Measurements from ENCODE around the gene RIC8B.

GRCh38 chr12:106767954-106768822 is 6.3 kb upstream of the RIC8B start:
- TF ChIP-seq TAF1 (IDR thresholded peaks at IDR 0.05; ENCODE audit: borderline replicate concordance, insufficient read depth, low read length) (no peak), SIN3A (IDR thresholded peaks at IDR 0.05; ENCODE audit: borderline replicate concordance, insufficient read depth, low read length) (no peak), POLR2AphosphoS5 (IDR thresholded peaks at IDR 0.05; ENCODE audit: low read depth, low read length) (no peak), REST (IDR thresholded peaks at IDR 0.05; ENCODE audit: insufficient read depth in 1 of 2, low read depth in 2 of 2, low read length in 2 of 2) (no peak), FOXP2 (optimal IDR thresholded peaks at IDR 0.05; ENCODE audit: borderline replicate concordance, extremely low read depth, extremely low read length, insufficient read depth) (no peak)
